Transverse colon (tissue), 3 donors: ENCODE measurements around the gene GET4.

Experiments used
- CTCF ChIP-seq, 5 experiments: fragments of 200-600 bp in 3 of 5; fragments of 450-650 bp in 2 of 5; sonication (generic) in 3 of 5; IDR thresholded peaks; 1 replicate in 2 of 5; 2 replicates in 3 of 5; pipeline ENCODE4 v1.5.1; 2016 to 2017; ENCODE audit warnings: antibody characterized with exemption in 5 of 5, inconsistent platforms in 3 of 5, mild to moderate bottlenecking in 2 of 5, moderate library complexity in 1 of 5
- EP300 ChIP-seq: sonication (generic); formaldehyde crosslinking; IDR thresholded peaks from one replicate; pipeline ENCODE4 v1.6.1; 2017; ENCODE audit warnings: antibody characterized with exemption, low read depth
- POLR2A ChIP-seq: fragments of 450-650 bp; IDR thresholded peaks from one replicate; pipeline ENCODE4 v1.6.1; 2016; ENCODE audit warnings: antibody characterized with exemption, mild to moderate bottlenecking, moderate library complexity

- no peak for TF ChIP-seq CTCF (IDR thresholded peaks at IDR 0.05)
- TF ChIP-seq POLR2A = no peak
- no peak for TF ChIP-seq EP300
Observed at GRCh38 chr7:898460-898854, 22.1 kb downstream of the GET4 start.
